GM10248 (cell line): ENCODE data around the gene TTC24.

ENCODE experiments used
- CTCF ChIA-PET: fragments of 300-600 bp; sonication (Branson Sonifier 250); formaldehyde crosslinking; extraction: SDS; loops from one replicate; lab custom pipeline; 2021; ENCODE audit warnings: antibody characterized with exemption; lab: Yijun Ruan, JAX
- POLR2A ChIA-PET: fragments of 350-650 bp; sonication (Branson Sonifier 250); formaldehyde crosslinking; extraction: SDS; loops from one replicate; lab custom pipeline; 2020; ENCODE audit warnings: antibody characterized with exemption; lab: Yijun Ruan, JAX
- DNase-seq: peaks from one replicate; pipeline ENCODE4 v3.0.0; 2012; ENCODE audit errors: extremely low spot score
- TF ChIP-seq, protein P1 (sequence below): IDR thresholded peaks from 2 replicates; pipeline ENCODE4 v1.5.1; 2012; ENCODE audit warnings: mild to moderate bottlenecking, low read depth; ENCODE audit errors: extremely low read depth, missing control alignments, control extremely low read depth

Gene TTC24

DNA sequence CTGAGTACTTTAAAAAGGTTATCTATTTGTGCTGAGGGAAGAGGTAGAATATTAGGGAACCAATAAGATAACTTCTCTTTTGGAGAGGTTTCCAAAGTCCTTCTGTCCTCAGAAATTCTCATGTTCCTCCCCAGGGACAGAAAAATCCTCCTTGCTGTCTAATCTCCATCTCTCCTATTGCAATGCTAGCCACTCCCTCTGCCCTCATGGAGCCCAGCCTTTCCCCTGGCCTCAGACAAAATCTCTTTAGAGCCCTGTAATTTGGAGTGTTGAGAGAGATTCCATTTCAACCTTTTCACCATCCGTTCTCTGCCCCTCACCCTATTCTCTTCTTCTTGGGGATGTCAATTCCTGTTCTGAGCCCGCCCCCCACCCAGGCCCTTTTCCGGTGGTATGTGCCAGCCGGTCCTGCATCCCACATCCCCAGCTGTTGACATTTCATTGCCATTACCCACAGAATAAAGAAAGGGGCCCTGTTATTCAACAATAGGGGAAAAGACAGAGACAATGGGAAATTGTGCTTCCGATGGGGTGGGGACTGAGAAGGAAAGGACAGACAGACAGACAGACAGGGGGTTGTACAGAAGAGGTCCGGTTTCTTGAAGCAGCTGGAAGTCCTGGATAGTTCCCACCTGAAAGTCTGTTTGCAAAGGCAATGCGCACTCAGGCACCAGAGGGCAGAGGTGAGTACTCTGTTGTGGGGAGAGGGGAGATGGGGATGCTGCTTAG, 39.5 kb downstream of the TTC24 start, which contains the start of gene HAPLN2:
Gene HAPLN2 (plus strand): TSS at position 563 of the 729 bp plus-strand sequence. CDS start 4,076 bp downstream, outside the sequence.
- CTCF ChIA-PET, result interaction anchor here (1.3 to 17.0 kb wide), 6 partner anchors 9 to 108 kb away, joined by 3 to 305 read pairs (median 10); partner anchors contain the start of genes CRABP2 and GPATCH4
- peak; percentile 27 for DNase-seq
- POLR2A ChIA-PET, result no interaction called here
- TF ChIP-seq, protein P1, sequence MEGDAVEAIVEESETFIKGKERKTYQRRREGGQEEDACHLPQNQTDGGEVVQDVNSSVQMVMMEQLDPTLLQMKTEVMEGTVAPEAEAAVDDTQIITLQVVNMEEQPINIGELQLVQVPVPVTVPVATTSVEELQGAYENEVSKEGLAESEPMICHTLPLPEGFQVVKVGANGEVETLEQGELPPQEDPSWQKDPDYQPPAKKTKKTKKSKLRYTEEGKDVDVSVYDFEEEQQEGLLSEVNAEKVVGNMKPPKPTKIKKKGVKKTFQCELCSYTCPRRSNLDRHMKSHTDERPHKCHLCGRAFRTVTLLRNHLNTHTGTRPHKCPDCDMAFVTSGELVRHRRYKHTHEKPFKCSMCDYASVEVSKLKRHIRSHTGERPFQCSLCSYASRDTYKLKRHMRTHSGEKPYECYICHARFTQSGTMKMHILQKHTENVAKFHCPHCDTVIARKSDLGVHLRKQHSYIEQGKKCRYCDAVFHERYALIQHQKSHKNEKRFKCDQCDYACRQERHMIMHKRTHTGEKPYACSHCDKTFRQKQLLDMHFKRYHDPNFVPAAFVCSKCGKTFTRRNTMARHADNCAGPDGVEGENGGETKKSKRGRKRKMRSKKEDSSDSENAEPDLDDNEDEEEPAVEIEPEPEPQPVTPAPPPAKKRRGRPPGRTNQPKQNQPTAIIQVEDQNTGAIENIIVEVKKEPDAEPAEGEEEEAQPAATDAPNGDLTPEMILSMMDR, result peak; percentile 45

DNA sequence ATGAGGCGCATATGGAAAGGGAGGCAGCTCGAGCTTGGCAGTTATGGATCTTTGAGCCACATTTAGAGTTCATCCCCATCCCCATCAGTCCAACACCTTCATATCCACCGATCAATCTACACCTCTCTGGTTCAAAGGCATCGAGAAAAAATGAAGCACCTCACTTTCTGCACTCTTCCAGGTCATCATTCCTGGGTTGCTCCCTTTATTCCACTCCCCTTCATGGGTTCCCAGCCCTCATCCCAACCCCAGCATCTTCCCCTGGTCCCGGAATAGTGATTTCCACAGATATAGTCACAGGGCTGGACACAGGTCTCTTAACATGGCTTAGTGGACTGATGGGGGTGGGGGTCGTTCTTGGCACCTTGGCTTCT, 40.0 kb downstream of the TTC24 start:
- DNase-seq, result no peak
- ChIA-PET CTCF (interaction anchor here (1.2 to 17.0 kb wide), 8 partner anchors 8 to 234 kb away, joined by 3 to 305 read pairs (median 8); partner anchors contain the start of genes CRABP2 and GPATCH4), POLR2A (no interaction called here)
- TF ChIP-seq, protein P1, result no peak

- POLR2A ChIA-PET, result no interaction called here
- TF ChIP-seq, protein P1, result no peak
- no peak for DNase-seq
- CTCF ChIA-PET, result interaction anchor here (1.0 to 17.0 kb wide), 8 partner anchors 9 to 103 kb away, joined by 4 to 305 read pairs (median 28); partner anchors contain the start of genes BCAN, CRABP2 and NES
These were observed 43.2 kb downstream of the TTC24 start for GRCh38 chr1:156622581-156623297.

DNA sequence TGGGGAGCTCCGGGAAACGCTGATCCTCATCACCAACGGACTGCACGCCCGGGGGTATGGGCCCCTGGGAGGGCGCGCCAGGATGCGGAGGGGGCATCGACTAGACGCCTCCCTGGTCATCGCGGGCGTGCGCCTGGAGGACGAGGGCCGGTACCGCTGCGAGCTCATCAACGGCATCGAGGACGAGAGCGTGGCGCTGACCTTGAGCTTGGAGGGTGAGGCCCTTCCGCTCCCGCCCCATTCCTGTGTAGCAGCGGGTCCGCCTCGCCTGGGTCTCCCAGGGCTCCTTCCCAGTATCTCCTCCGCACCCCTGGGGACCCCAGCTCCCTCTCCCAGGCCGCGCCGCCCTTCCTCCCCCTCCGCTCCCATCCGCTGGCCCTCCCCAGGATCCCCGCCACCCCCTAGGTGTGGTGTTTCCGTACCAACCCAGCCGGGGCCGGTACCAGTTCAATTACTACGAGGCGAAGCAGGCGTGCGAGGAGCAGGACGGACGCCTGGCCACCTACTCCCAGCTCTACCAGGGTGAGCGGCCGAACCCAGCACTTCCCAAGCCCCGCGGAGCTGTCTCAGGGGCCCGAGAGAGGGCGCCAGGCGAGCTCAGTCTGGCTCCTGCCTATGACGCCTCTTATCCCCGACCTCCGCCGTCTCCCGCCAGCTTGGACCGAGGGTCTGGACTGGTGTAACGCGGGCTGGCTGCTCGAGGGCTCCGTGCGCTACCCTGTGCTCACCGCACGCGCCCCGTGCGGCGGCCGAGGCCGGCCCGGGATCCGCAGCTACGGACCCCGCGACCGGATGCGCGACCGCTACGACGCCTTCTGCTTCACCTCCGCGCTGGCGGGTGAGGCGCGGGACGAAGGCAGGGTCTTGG, 44.7 kb downstream of the TTC24 start:
- CTCF ChIA-PET, result interaction anchor here (0.7 to 17.0 kb wide), 35 partner anchors 9 to 279 kb away, joined by 3 to 305 read pairs (median 5); partner anchors contain the start of genes BCAN, CRABP2, MEF2D and METTL25B
- peak; percentile 68 for DNase-seq
- TF ChIP-seq, protein P1, result peak; percentile 42
- POLR2A ChIA-PET, result interaction anchor here (0.5 to 1.1 kb wide), 3 partner anchors 24 to 103 kb away, joined by 3 to 4 read pairs (median 3); no protein-coding TSS in a partner anchor

DNA sequence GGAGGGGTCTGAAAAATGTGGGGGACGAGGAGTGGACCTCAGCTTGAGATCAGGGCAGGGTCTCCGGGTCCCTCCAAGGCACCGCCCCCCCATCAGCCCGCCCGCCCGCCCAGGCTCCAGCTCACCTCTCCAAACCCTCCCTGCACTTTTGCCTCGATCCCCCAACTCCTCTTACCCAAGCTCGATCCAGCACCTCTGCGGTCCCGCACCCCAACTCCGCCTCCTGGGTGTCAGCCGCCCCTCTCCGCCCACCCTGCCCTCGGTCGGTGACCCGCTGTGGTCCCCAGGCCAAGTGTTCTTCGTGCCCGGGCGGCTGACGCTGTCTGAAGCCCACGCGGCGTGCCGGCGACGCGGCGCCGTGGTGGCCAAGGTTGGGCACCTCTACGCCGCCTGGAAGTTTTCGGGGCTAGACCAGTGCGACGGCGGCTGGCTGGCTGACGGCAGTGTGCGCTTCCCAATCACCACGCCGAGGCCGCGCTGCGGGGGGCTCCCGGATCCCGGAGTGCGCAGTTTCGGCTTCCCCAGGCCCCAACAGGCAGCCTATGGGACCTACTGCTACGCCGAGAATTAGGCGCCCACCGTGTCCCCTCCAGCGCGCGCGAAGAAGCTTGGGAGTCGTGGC, 45.4 kb downstream of the TTC24 start:
- TF ChIP-seq, protein P1, result no peak
- DNase-seq, result no peak
- ChIA-PET POLR2A (interaction anchor here (0.7 to 1.1 kb wide), 2 partner anchors 32 to 102 kb away, joined by 3 read pairs; no protein-coding TSS in a partner anchor), CTCF (interaction anchor here (0.6 to 17.0 kb wide), 40 partner anchors 8 to 280 kb away, joined by 3 to 305 read pairs (median 4); partner anchors contain the start of genes BCAN, CRABP2, MEF2D and METTL25B)
